HL-60 (cell line): ENCODE measurements around the gene KCNF1.

Source experiments
- DNase-seq, 2 experiments: peaks; one replicate each; pipeline ENCODE4 v3.0.0-alpha.2; 2010 to 2020; ENCODE audit warnings: low read depth in 1 of 2, low spot score in 1 of 2
- H3K27ac ChIP-seq: fragments of 250-450 bp; sonication (Bioruptor Pico); replicated peaks from 2 replicates; pipeline ENCODE4 v1.5.1; 2020; ENCODE audit warnings: mild to moderate bottlenecking, moderate library complexity
- H3K27me3 ChIP-seq: fragments of 250-450 bp; sonication (Bioruptor Pico); 2 replicates; pipeline ENCODE4 v1.5.1; 2021; ENCODE audit warnings: mild to moderate bottlenecking, moderate library complexity; ENCODE audit not compliant: insufficient read depth, poor library complexity, severe bottlenecking
- H3K4me3 ChIP-seq: replicated peaks from 2 replicates; pipeline ENCODE4 v1.5.1; 2011; ENCODE audit warnings: mild to moderate bottlenecking, control low read depth, low read length; ENCODE audit not compliant: insufficient read depth
- CTCF ChIP-seq: IDR thresholded peaks from one replicate; pipeline ENCODE4 v1.5.1; 2011; ENCODE audit warnings: low read length, control low read depth, inconsistent platforms; ENCODE audit not compliant: insufficient read depth
- GABPA ChIP-seq: IDR thresholded peaks from 2 replicates; pipeline ENCODE4 v1.6.1; 2012; ENCODE audit warnings: low read depth
- POLR2AphosphoS5 ChIP-seq: IDR thresholded peaks from 2 replicates; pipeline ENCODE4 v1.6.1; 2012; ENCODE audit warnings: low read depth
- REST ChIP-seq: IDR thresholded peaks from 2 replicates; pipeline ENCODE4 v1.6.1; 2012; ENCODE audit warnings: low read depth; ENCODE audit not compliant: insufficient replicate concordance
- SPI1 ChIP-seq: IDR thresholded peaks from 2 replicates; pipeline ENCODE4 v1.6.1; 2012; ENCODE audit warnings: low read depth, mild to moderate bottlenecking, borderline replicate concordance

Gene KCNF1

GRCh38 chr2:10948606-10949230, 37.0 kb downstream of the KCNF1 start:
- TF ChIP-seq POLR2AphosphoS5 (no peak), REST (no peak), SPI1 (no peak), CTCF (no peak), GABPA (no peak)
- H3K27me3 ChIP-seq: peaks cover 4% of the 10 kb centered on the region
- no peak overlapping the region for H3K27ac ChIP-seq
- H3K4me3 ChIP-seq: no peak overlapping the region
- no peak for DNase-seq

- TF ChIP-seq REST: no peak
- no peak for TF ChIP-seq CTCF
- no peak for TF ChIP-seq SPI1
- no peak for TF ChIP-seq POLR2AphosphoS5
- TF ChIP-seq GABPA: no peak
- no peak overlapping the region for H3K27ac ChIP-seq
- peaks cover 2% of the 10 kb centered on the region for H3K27me3 ChIP-seq
- no peak for DNase-seq
- H3K4me3 ChIP-seq: no peak overlapping the region
Measured at GRCh38 chr2:10949835-10950234, 38.1 kb downstream of the KCNF1 start.

GRCh38 chr2:10951558-10952414, 40.1 kb downstream of the KCNF1 start:
- Histone ChIP-seq H3K4me3 (no peak overlapping the region), H3K27ac (no peak overlapping the region), H3K27me3 (peaks cover 2% of the 10 kb centered on the region)
- no peak for DNase-seq
- TF ChIP-seq REST (no peak), GABPA (no peak), POLR2AphosphoS5 (no peak), SPI1 (no peak), CTCF (no peak)
